Type B pancreatic cell (in vitro differentiated cells): Measurements from ENCODE around the gene NEK6. TPM values are rescaled to one million over a fixed set of nuclear protein-coding genes. Genes with fewer than 3 reads are reported as not detected.

Source experiments
- DNase-seq: peaks from one replicate; pipeline ENCODE4 v3.0.0; 2021; ENCODE audit warnings: mixed read lengths; ENCODE audit not compliant: unreplicated experiment; ENCODE audit errors: extremely low spot score
- H3K27ac Mint-ChIP-seq: 2 replicates; pipeline ENCODE4 v1.8.0; 2021; ENCODE audit warnings: mild to moderate bottlenecking, mixed read lengths
- H3K27me3 Mint-ChIP-seq: 2 replicates; pipeline ENCODE4 v1.8.0; 2021; ENCODE audit warnings: mixed read lengths
- H3K36me3 Mint-ChIP-seq: 2 replicates; pipeline ENCODE4 v1.8.0; 2021; ENCODE audit warnings: mixed read lengths
- H3K4me1 Mint-ChIP-seq: one replicate; pipeline ENCODE4 v1.8.0; 2021; ENCODE audit warnings: mixed read lengths; ENCODE audit not compliant: unreplicated experiment
- H3K4me3 Mint-ChIP-seq: 2 replicates; pipeline ENCODE4 v1.8.0; 2021; ENCODE audit warnings: mild to moderate bottlenecking, mixed read lengths
- H3K9me3 Mint-ChIP-seq: 2 replicates; pipeline ENCODE4 v1.8.0; 2021; ENCODE audit warnings: mixed read lengths
- total RNA-seq: library from RNA; stranded (reverse); gene quantifications from 2 replicates; pipeline ENCODE4 v1.2.1, GENCODE V29; 2021; ENCODE audit warnings: low replicate concordance
- TF ChIP-seq, protein P1 (sequence below): fragments of 200-600 bp; sonication (generic); conservative IDR thresholded peaks from 2 replicates; pipeline ENCODE4 v1.5.0; 2021; ENCODE audit warnings: antibody characterized with exemption, mild to moderate bottlenecking

The NEK6 gene
- total RNA-seq, 1 donor from 2014 or later: 19.3 TPM

DNA sequence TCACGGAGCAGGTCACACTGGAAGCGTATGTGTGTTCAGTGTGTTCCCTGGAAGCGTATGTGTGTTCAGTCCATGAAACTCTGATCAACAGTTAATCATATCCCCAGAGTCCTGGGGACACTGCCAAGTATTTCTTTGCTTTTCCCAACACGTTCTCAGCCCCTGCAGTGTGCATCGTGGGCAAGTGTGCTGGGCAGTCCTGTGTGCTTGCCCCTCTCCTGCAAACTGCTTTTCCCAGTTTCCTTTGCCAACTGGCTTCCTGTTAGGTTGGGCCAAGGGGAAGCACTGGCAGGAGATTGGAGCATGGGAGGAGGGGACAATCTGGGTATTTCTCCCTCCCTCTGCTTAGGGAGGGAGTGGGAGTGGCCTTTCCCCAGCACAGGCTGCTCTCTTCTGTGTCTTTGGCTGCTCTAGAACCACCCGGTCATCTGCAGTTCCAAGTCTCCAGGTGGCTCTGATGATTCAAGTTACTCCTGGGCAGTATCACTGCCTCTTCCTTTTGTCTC is 36.8 kb upstream of the NEK6 start:
- Mint-ChIP-seq H3K27me3 (peaks cover 3% of the 10 kb centered on the region), H3K4me3 (no peak overlapping the region), H3K36me3 (no peaks in the 10 kb centered on the region), H3K27ac (no peak overlapping the region), H3K9me3 (no peaks in the 10 kb centered on the region), H3K4me1 (peaks cover 3% of the 10 kb centered on the region)
- DNase-seq: no peak
- TF ChIP-seq, protein P1, sequence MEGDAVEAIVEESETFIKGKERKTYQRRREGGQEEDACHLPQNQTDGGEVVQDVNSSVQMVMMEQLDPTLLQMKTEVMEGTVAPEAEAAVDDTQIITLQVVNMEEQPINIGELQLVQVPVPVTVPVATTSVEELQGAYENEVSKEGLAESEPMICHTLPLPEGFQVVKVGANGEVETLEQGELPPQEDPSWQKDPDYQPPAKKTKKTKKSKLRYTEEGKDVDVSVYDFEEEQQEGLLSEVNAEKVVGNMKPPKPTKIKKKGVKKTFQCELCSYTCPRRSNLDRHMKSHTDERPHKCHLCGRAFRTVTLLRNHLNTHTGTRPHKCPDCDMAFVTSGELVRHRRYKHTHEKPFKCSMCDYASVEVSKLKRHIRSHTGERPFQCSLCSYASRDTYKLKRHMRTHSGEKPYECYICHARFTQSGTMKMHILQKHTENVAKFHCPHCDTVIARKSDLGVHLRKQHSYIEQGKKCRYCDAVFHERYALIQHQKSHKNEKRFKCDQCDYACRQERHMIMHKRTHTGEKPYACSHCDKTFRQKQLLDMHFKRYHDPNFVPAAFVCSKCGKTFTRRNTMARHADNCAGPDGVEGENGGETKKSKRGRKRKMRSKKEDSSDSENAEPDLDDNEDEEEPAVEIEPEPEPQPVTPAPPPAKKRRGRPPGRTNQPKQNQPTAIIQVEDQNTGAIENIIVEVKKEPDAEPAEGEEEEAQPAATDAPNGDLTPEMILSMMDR: no peak

GRCh38 chr9:124221676-124222075 is 36.1 kb upstream of the NEK6 start:
- Mint-ChIP-seq H3K36me3 (no peaks in the 10 kb centered on the region), H3K27ac (no peak overlapping the region), H3K9me3 (no peaks in the 10 kb centered on the region), H3K27me3 (peaks cover 9% of the 10 kb centered on the region), H3K4me3 (no peak overlapping the region), H3K4me1 (peaks cover 3% of the 10 kb centered on the region)
- TF ChIP-seq, protein P1: no peak
- DNase-seq: no peak

GRCh38 chr9:124222109-124222508 is 35.6 kb upstream of the NEK6 start:
- TF ChIP-seq, protein P1: no peak
- DNase-seq: no peak
- Mint-ChIP-seq H3K9me3 (no peaks in the 10 kb centered on the region), H3K4me3 (no peak overlapping the region), H3K36me3 (no peaks in the 10 kb centered on the region), H3K27ac (no peak overlapping the region), H3K27me3 (peaks cover 9% of the 10 kb centered on the region), H3K4me1 (peaks cover 3% of the 10 kb centered on the region)

DNA sequence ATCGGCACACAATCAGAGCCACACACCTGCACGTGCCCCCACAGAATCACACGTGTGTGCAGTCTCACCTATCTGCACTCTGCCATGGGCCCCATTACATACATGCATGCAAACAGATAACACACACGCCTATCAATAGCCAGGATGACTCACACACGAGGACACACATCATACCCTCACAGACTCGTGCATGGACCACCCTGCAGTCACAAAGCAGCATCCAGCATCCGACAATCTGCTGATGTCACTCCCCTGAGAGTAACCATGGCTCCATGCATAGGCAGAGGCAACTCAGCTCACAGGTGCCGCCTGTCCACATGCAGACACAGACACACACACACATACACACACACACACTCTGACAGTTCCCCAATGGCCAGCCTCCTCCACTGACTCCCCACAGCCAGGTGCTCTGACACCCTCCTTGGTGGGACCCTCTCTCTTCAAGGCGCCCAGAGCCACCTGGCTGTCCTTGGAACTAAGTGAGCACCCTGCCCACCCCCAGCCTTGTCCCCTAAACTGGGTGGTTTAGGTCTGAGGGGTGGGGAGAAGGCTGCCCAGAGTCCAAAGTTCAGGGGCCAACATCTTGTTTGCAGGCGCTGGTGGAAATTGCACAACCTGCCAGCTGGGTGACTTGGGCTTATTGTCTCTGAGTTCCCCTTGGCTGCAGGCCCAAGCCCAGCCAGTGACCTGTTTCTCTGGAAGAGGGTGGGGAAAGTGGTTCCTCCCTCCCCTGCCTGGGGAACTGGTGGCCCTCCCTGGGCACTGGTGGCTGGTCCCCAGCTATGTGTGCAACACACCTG is 34.6 kb upstream of the NEK6 start:
- peak overlapping the region; percentile 48 for H3K27ac Mint-ChIP-seq
- no peak overlapping the region for H3K4me3 Mint-ChIP-seq
- peaks cover 9% of the 10 kb centered on the region for H3K27me3 Mint-ChIP-seq
- peaks cover 3% of the 10 kb centered on the region for H3K4me1 Mint-ChIP-seq
- no peaks in the 10 kb centered on the region for H3K36me3 Mint-ChIP-seq
- H3K9me3 Mint-ChIP-seq: no peaks in the 10 kb centered on the region
- TF ChIP-seq, protein P1: no peak
- no peak for DNase-seq

- no peak overlapping the region for H3K4me3 Mint-ChIP-seq
- no peak overlapping the region for H3K27ac Mint-ChIP-seq
These were observed 31.8 kb upstream of the NEK6 start for GRCh38 chr9:124225945-124226344.

More at GRCh38 chr9:124225945-124226344, 31.8 kb upstream of the NEK6 start:
- Mint-ChIP-seq H3K27me3 (peaks cover 9% of the 10 kb centered on the region), H3K9me3 (no peaks in the 10 kb centered on the region), H3K36me3 (no peaks in the 10 kb centered on the region), H3K4me1 (peaks cover 3% of the 10 kb centered on the region)
- TF ChIP-seq, protein P1: no peak
- no peak for DNase-seq
